Glutamatergic neuron (in vitro differentiated cells): ENCODE data around the gene CCNK. TPM values are rescaled to one million over a fixed set of nuclear protein-coding genes. Genes with fewer than 3 reads are reported as not detected.

Source experiments
- DNase-seq: peaks from one replicate; pipeline ENCODE4 v3.0.0; 2022
- H3K27ac Mint-ChIP-seq: one replicate; pipeline ENCODE4 v1.8.0; 2020; ENCODE audit warnings: mild to moderate bottlenecking, mixed read lengths, inconsistent platforms; ENCODE audit not compliant: unreplicated experiment
- H3K27me3 Mint-ChIP-seq: one replicate; pipeline ENCODE4 v1.8.0; 2020; ENCODE audit warnings: mild to moderate bottlenecking, moderate library complexity, mixed read lengths, inconsistent platforms; ENCODE audit not compliant: unreplicated experiment
- H3K36me3 Mint-ChIP-seq: one replicate; pipeline ENCODE4 v1.8.0; 2020; ENCODE audit warnings: mild to moderate bottlenecking, mixed read lengths, inconsistent platforms; ENCODE audit not compliant: unreplicated experiment
- H3K4me1 Mint-ChIP-seq: one replicate; pipeline ENCODE4 v1.8.0; 2020; ENCODE audit warnings: mild to moderate bottlenecking, low read depth, mixed read lengths, inconsistent platforms; ENCODE audit not compliant: unreplicated experiment
- H3K4me3 Mint-ChIP-seq: one replicate; pipeline ENCODE4 v1.8.0; 2020; ENCODE audit warnings: mild to moderate bottlenecking, mixed read lengths, inconsistent platforms; ENCODE audit not compliant: unreplicated experiment
- H3K9me3 Mint-ChIP-seq: one replicate; pipeline ENCODE4 v1.8.0; 2020; ENCODE audit warnings: mild to moderate bottlenecking, moderate library complexity, mixed read lengths, inconsistent platforms; ENCODE audit not compliant: unreplicated experiment
- CTCF ChIP-seq: fragments of 200-600 bp; sonication (generic); IDR thresholded peaks from one replicate; pipeline ENCODE4 v1.5.0; 2021; ENCODE audit not compliant: partially characterized antibody, unreplicated experiment
- total RNA-seq: library from RNA; stranded (reverse); fragmentation: NEBNext Ultra II Directional; extraction: Animal tissue kit (Norgen Biotek cat#: 25700); gene quantifications from one replicate; pipeline ENCODE4 v1.2.1, GENCODE V29; 2021; ENCODE audit not compliant: unreplicated experiment

CCNK gene
- total RNA-seq, 1 donor from 2014 or later, result 47.2 TPM

DNA sequence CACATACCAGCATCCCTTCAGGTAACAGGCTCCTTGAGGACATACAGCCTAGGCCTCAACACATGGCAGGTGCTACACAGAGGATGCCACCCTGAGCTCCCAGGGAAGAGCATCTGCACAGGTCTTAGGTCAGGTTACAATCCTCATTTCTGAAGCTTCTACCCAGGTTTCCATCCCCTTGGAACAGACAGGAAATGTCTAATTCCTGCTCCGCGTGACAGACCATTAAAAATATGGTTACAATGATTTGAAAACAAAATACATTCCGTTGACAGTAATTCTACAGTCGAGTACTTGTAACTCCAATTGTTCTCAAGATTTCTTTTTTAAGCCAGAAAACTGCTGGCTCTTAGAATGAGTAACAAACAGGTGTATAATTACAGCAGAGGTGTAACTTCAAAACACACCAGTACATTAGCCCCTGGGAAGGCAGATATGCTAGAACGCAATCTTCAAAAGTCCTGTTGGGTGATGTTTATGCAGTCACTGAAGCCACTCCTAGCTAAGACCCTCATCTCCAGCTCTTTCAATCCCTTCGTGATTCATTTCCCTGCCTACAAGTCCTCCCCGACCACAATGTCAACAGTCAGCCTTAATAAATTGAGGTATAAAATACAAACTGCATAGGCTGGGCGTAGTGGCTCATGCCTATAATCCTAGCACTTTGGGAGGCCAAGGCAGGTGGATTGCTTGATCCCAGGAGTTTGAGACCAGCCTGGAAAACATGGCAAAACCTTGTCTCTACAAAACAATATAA, 12.2 kb upstream of the CCNK start:
- no peak for DNase-seq
- peaks cover 3% of the 10 kb centered on the region for H3K9me3 Mint-ChIP-seq
- no peak for TF ChIP-seq CTCF
- H3K4me1 Mint-ChIP-seq, result peaks cover 10% of the 10 kb centered on the region
- H3K4me3 Mint-ChIP-seq, result no peak overlapping the region
- H3K27me3 Mint-ChIP-seq, result no peaks in the 10 kb centered on the region
- no peaks in the 10 kb centered on the region for H3K36me3 Mint-ChIP-seq
- H3K27ac Mint-ChIP-seq, result peak overlapping the region; percentile 23

DNA sequence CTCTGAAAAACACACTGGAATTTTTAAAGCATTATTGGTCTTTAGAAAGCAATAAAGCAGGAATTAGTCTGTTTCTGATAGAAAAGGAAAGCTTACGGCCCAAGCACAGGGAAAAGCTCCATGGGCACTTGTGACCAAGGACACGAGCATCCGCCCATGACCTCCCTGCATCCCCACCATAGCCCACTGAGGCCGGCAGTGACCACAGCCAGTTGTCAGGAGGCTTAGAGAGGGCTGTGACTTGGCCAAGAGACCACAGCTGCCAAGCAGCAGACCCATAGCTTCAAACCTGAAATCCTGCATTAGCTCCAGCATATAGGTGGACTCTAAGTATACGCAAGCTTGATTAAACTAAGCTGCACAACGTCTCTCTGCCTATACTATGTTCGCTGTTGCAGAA, 9.5 kb upstream of the CCNK start:
- Mint-ChIP-seq H3K27ac (no peak overlapping the region), H3K27me3 (no peaks in the 10 kb centered on the region), H3K9me3 (peaks cover 3% of the 10 kb centered on the region), H3K4me3 (no peak overlapping the region), H3K4me1 (peaks cover 6% of the 10 kb centered on the region), H3K36me3 (no peaks in the 10 kb centered on the region)
- TF ChIP-seq CTCF, result no peak
- no peak for DNase-seq

DNA sequence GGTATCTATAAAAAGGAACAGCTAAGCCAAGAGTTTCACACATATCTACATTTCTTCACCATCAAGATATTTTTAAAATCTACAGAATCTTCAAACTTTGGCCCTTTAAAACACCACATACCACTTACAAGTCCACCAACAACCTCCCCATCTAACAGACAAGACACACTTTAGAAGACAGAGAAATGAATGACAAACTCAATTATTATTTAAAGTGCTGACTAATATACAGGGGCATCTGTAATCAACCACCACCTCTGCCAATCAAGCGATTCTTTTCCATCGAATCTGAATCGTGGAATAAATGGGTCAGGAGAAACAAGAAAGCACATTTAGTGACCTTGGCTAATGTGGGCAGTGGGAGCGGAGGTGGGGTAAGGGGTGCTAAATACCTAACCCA, 8.3 kb upstream of the CCNK start:
- DNase-seq, result no peak
- no peak overlapping the region for H3K4me3 Mint-ChIP-seq
- H3K27me3 Mint-ChIP-seq, result no peaks in the 10 kb centered on the region
- no peak overlapping the region for H3K27ac Mint-ChIP-seq
- H3K4me1 Mint-ChIP-seq, result peaks cover 4% of the 10 kb centered on the region
- peaks cover 3% of the 10 kb centered on the region for H3K9me3 Mint-ChIP-seq
- TF ChIP-seq CTCF, result no peak
- no peaks in the 10 kb centered on the region for H3K36me3 Mint-ChIP-seq

- H3K4me3 Mint-ChIP-seq, result no peak overlapping the region
- peaks cover under 1% of the 10 kb centered on the region for H3K4me1 Mint-ChIP-seq
- no peak overlapping the region for H3K27ac Mint-ChIP-seq
- DNase-seq, result no peak
- H3K9me3 Mint-ChIP-seq, result peaks cover 2% of the 10 kb centered on the region
- no peaks in the 10 kb centered on the region for H3K36me3 Mint-ChIP-seq
- H3K27me3 Mint-ChIP-seq, result no peaks in the 10 kb centered on the region
- TF ChIP-seq CTCF, result no peak
Measured at GRCh38 chr14:99473458-99473857, 7.8 kb upstream of the CCNK start.

DNA sequence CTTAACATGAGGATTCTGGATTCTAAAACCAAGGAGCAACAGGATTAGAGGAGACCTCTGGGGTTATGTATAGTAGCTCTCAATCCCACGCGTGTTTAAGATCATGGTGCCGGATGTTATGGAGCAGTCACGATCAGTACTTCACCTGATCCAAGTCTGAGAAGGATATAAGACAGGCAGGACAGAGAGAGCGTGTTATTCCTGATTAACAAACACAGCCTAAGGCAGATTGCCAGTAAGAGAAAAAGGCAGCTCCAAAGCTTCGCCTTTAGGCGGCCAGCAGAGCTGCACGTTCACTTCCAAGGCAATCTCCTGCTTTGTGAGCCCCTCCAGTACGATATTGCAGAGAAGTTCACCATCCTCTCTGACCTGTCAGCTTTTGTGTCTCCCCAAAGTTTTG, 6.0 kb upstream of the CCNK start:
- Mint-ChIP-seq H3K9me3 (peaks cover 2% of the 10 kb centered on the region), H3K27ac (no peak overlapping the region), H3K4me3 (no peak overlapping the region), H3K4me1 (peaks cover 5% of the 10 kb centered on the region), H3K27me3 (peaks cover 5% of the 10 kb centered on the region), H3K36me3 (no peaks in the 10 kb centered on the region)
- no peak for DNase-seq
- no peak for TF ChIP-seq CTCF
